ENCODE results near the gene ITPK1. TPM values are rescaled to one million over a fixed set of nuclear protein-coding genes. Genes with fewer than 3 reads are reported as not detected.

The ITPK1 gene
- total RNA-seq, 4 donors from 2014 or later = 108 to 221 (median 138) TPM

- Histone ChIP-seq H3K4me3 (no peak overlapping the region), H3K27me3 (no peaks in the 10 kb centered on the region), H3K4me1 (no peaks in the 10 kb centered on the region), H3K27ac (replicated peaks in 1 of 4) (no peak overlapping the region), H3K9me3 (no peaks in the 10 kb centered on the region), H3K36me3 (peaks cover 1 to 15% (median 7%) of the 10 kb centered on the region in 4 donors)
- WGBS = 67% methylated on average over 8 of the region's 8 CpGs
- DNase-seq (ENCODE audit: extremely low spot score) = no peak
- TF ChIP-seq POLR2AphosphoS5 (IDR thresholded peaks at IDR 0.05) (no peak), CTCF (IDR thresholded peaks at IDR 0.05) (no peak), EP300 (IDR thresholded peaks at IDR 0.05) (no peak), POLR2A (IDR thresholded peaks at IDR 0.05; ENCODE audit: low read depth) (no peak)
- intact Hi-C loops (cut with DNase I) = no loop called here
These were observed 184.8 kb downstream of the ITPK1 start for GRCh38 chr14:92930737-92931602.

GRCh38 chr14:92929689-92930608 is 185.8 kb downstream of the ITPK1 start:
- Histone ChIP-seq H3K9me3 (no peaks in the 10 kb centered on the region), H3K36me3 (peaks cover 0 to 9% (median 0%) of the 10 kb centered on the region in 4 donors), H3K4me1 (no peaks in the 10 kb centered on the region), H3K4me3 (no peak overlapping the region), H3K27ac (replicated peaks in 1 of 4) (no peak overlapping the region), H3K27me3 (no peaks in the 10 kb centered on the region)
- no peak for DNase-seq (ENCODE audit: extremely low spot score)
- intact Hi-C loops (cut with DNase I) = no loop called here
- no peak for TF ChIP-seq CTCF (IDR thresholded peaks at IDR 0.05)
- no peak for TF ChIP-seq POLR2AphosphoS5 (IDR thresholded peaks at IDR 0.05)
- TF ChIP-seq POLR2A (IDR thresholded peaks at IDR 0.05; ENCODE audit: low read depth) = no peak
- TF ChIP-seq EP300 (IDR thresholded peaks at IDR 0.05) = no peak
- 84% methylated on average over 12 of the region's 20 CpGs for WGBS

DNA sequence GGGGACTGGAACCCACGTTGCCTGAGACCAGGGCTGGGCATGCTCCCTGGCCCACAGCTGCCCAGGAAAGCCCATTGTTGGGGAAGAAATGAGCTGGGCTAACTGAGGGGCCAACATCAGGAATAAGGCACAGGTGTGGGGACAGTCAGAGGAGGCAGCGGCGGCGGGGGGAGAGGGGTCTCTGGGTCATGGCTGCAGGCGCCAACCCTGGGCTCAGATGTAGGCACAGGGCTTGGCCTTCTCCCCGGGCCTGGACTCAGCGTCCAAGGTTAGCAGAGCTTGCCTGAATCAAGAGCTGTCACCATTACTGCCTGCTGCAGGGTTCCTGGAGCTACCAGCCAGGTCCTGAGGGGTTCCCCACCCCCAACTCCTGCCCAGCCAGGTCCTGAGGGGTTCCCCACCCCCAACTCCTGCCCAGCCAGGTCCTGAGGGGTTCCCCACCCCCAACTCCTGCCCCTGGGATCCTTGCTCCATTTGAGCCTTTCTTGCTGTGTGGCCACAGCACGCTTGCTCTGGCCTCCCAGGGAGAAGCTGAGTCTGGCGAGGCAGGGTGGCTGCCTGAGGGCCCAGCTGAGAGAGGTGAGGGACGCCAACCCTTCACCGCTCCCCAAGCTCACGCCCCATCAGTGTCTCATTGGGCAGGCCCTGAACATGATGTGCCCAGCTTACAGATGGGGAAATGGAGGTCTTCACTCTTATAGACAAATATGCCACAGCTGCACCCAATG is 186.6 kb downstream of the ITPK1 start:
- no peak overlapping the region for H3K4me3 ChIP-seq
- H3K27me3 ChIP-seq = peaks cover 0 to 4% (median 0%) of the 10 kb centered on the region in 4 donors
- H3K36me3 ChIP-seq = peaks cover 0 to 7% (median 0%) of the 10 kb centered on the region in 4 donors
- intact Hi-C loops (cut with DNase I) = no loop called here
- no peaks in the 10 kb centered on the region for H3K4me1 ChIP-seq
- no peak overlapping the region for H3K27ac ChIP-seq (replicated peaks in 1 of 4)
- no peak for DNase-seq (ENCODE audit: extremely low spot score)
- 90% methylated on average over 6 of the region's 12 CpGs for WGBS
- TF ChIP-seq POLR2A (IDR thresholded peaks at IDR 0.05; ENCODE audit: low read depth) = no peak
- TF ChIP-seq EP300 (IDR thresholded peaks at IDR 0.05) = no peak
- TF ChIP-seq POLR2AphosphoS5 (IDR thresholded peaks at IDR 0.05) = no peak
- no peak for TF ChIP-seq CTCF (IDR thresholded peaks at IDR 0.05)
- no peaks in the 10 kb centered on the region for H3K9me3 ChIP-seq

DNA sequence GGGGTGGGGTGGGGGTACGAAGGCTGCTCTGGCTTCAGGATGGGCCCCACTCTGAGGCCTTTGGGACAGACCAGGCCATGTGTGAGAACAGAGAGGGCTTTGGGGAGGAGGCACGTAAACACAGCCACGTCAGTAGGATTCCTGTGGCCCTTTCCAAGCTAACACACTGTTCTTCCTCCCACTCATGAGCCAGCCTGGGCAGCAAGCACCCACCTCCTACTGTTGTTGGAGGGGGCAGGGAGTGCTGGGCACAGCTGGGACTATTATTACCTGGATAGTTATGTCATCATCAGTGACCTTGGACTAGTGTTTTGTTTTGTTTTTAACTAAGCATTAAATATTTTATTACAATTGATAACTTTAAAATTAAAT is 187.5 kb downstream of the ITPK1 start:
- intact Hi-C loops (cut with DNase I) = no loop called here
- peaks cover 0 to 4% (median 3%) of the 10 kb centered on the region in 4 donors for H3K4me1 ChIP-seq
- 94% methylated on average over 3 of the region's 3 CpGs for WGBS
- H3K9me3 ChIP-seq = no peaks in the 10 kb centered on the region
- DNase-seq (ENCODE audit: extremely low spot score) = no peak
- no peak for TF ChIP-seq POLR2A (IDR thresholded peaks at IDR 0.05; ENCODE audit: low read depth)
- TF ChIP-seq POLR2AphosphoS5 (IDR thresholded peaks at IDR 0.05) = no peak
- no peak for TF ChIP-seq CTCF (IDR thresholded peaks at IDR 0.05)
- no peak for TF ChIP-seq EP300 (IDR thresholded peaks at IDR 0.05)
- no peaks in the 10 kb centered on the region for H3K36me3 ChIP-seq
- H3K4me3 ChIP-seq = no peak overlapping the region
- peaks cover 0 to 13% (median 2%) of the 10 kb centered on the region in 4 donors for H3K27me3 ChIP-seq
- H3K27ac ChIP-seq (replicated peaks in 1 of 4) = no peak overlapping the region

Measured in esophagus muscularis mucosa (tissue), 4 donors.